HepG2 (cell line): Measurements from ENCODE around the gene PMEL. TPM values are rescaled to one million over a fixed set of nuclear protein-coding genes. Genes with fewer than 3 reads are reported as not detected.

Source experiments
- GPBP1L1 ChIP-seq: sonication (generic); formaldehyde crosslinking; IDR thresholded peaks from 2 replicates; pipeline ENCODE4 v1.5.0; 2020; ENCODE audit warnings: mild to moderate bottlenecking, missing genetic modification reagents
- JUND ChIP-seq: sonication (generic); formaldehyde crosslinking; IDR thresholded peaks from 2 replicates; pipeline ENCODE4 v1.8.0; 2022; ENCODE audit warnings: mild to moderate bottlenecking, missing genetic modification reagents
- KDM2A ChIP-seq: sonication (generic); formaldehyde crosslinking; IDR thresholded peaks from 2 replicates; pipeline ENCODE4 v1.4.0; 2020; ENCODE audit warnings: low read depth, missing genetic modification reagents, borderline replicate concordance
- POLR2G ChIP-seq: fragments of 200-400 bp; formaldehyde crosslinking; IDR thresholded peaks from 2 replicates; pipeline ENCODE4 v1.6.1; 2018; ENCODE audit warnings: mild to moderate bottlenecking, low read depth, low read length, moderate library complexity
- RFX1 ChIP-seq: fragments of 450-650 bp; IDR thresholded peaks from 2 replicates; pipeline ENCODE4 v1.6.1; 2017
- SNRNP70 ChIP-seq: fragments of 200-400 bp; formaldehyde crosslinking; IDR thresholded peaks from 2 replicates; pipeline ENCODE4 v1.6.1; 2017; ENCODE audit warnings: mild to moderate bottlenecking, low read depth, low read length, moderate library complexity
- U2AF2 ChIP-seq: fragments of 200-400 bp; formaldehyde crosslinking; IDR thresholded peaks from 2 replicates; pipeline ENCODE4 v1.6.1; 2017; ENCODE audit warnings: low read depth, mild to moderate bottlenecking, low read length
- ZNF30 ChIP-seq: sonication (generic); formaldehyde crosslinking; IDR thresholded peaks from 2 replicates; pipeline ENCODE4 v1.5.0; 2020; ENCODE audit warnings: mild to moderate bottlenecking, missing genetic modification reagents
- ZNF354B ChIP-seq: sonication (generic); formaldehyde crosslinking; IDR thresholded peaks from 2 replicates; pipeline ENCODE4 v1.8.0; 2022; ENCODE audit warnings: mild to moderate bottlenecking, missing genetic modification reagents
- ZNF382 ChIP-seq: sonication (generic); formaldehyde crosslinking; IDR thresholded peaks from 2 replicates; pipeline ENCODE4 v1.5.0; 2020; ENCODE audit warnings: missing genetic modification reagents, mild to moderate bottlenecking, borderline replicate concordance
- ZNF446 ChIP-seq: sonication (generic); formaldehyde crosslinking; IDR thresholded peaks from 2 replicates; pipeline ENCODE4 v1.5.0; 2020; ENCODE audit warnings: mild to moderate bottlenecking, missing genetic modification reagents
- ZNF496 ChIP-seq: sonication (generic); formaldehyde crosslinking; IDR thresholded peaks from 2 replicates; pipeline ENCODE4 v1.8.1; 2023; ENCODE audit warnings: mild to moderate bottlenecking, moderate library complexity, missing genetic modification reagents; ENCODE audit not compliant: insufficient replicate concordance
- ZNF543 ChIP-seq: sonication (generic); formaldehyde crosslinking; IDR thresholded peaks from 2 replicates; pipeline ENCODE4 v1.4.0; 2020; ENCODE audit warnings: mild to moderate bottlenecking, missing genetic modification reagents
- ZNF550 ChIP-seq: sonication (generic); formaldehyde crosslinking; IDR thresholded peaks from 2 replicates; pipeline ENCODE4 v1.4.0; 2020; ENCODE audit warnings: mild to moderate bottlenecking, missing genetic modification reagents, borderline replicate concordance
- ZNF558 ChIP-seq: sonication (generic); formaldehyde crosslinking; IDR thresholded peaks from 2 replicates; pipeline ENCODE4 v1.9.0; 2022; ENCODE audit warnings: mild to moderate bottlenecking, missing genetic modification reagents, borderline replicate concordance
- ZNF609 ChIP-seq: sonication (generic); formaldehyde crosslinking; IDR thresholded peaks from 2 replicates; pipeline ENCODE4 v1.4.0; 2020; ENCODE audit warnings: mild to moderate bottlenecking, missing genetic modification reagents, borderline replicate concordance
- ZNF879 ChIP-seq: sonication (generic); formaldehyde crosslinking; IDR thresholded peaks from 2 replicates; pipeline ENCODE4 v1.8.1; 2023; ENCODE audit warnings: missing genetic modification reagents
- ZSCAN9 ChIP-seq: IDR thresholded peaks from 2 replicates; pipeline ENCODE4 v1.6.1; 2016; ENCODE audit warnings: borderline replicate concordance
- polyA plus RNA-seq, 8 experiments: library from polyadenylated mRNA; depleted of rRNA in 3 of 8; stranded (reverse) in 7 of 8; unstranded in 1 of 8; fragments of >200 nt; fragmentation: Illumina TruSeq in 4 of 8; extraction: Trizol in 4 of 8; gene quantifications; 2 replicates each; pipeline versions ENCODE4 v1.2.1 to v1.2.3, GENCODE V29; 2011 to 2016; ENCODE audit warnings: low read depth in 4 of 8, missing spikeins in 1 of 8, mixed read lengths in 1 of 8; ENCODE audit not compliant: insufficient read depth in 1 of 8
- total RNA-seq, 5 experiments: library from RNA; depleted of rRNA; stranded (reverse); fragments of >200 nt; fragmentation: Illumina TruSeq; extraction: Trizol; gene quantifications; 2 replicates each; pipeline ENCODE4 v1.2.3, GENCODE V29; 2016; ENCODE audit warnings: low read depth in 1 of 5
- TF ChIP-seq, protein P1 (sequence below): sonication (generic); formaldehyde crosslinking; IDR thresholded peaks from 2 replicates; pipeline ENCODE4 v1.5.1; 2020; ENCODE audit warnings: missing genetic modification reagents, mild to moderate bottlenecking, borderline replicate concordance
- TF ChIP-seq, protein P2 (sequence below): IDR thresholded peaks from 2 replicates; pipeline ENCODE4 v1.6.1; 2016; ENCODE audit warnings: low read depth, control low read depth

Gene PMEL
- total and polyA plus RNA-seq, 2 of the 13 experiments (the other 11 are each of a cell fraction or from before 2014, with no cell fraction given), result 0.49 to 3.3 TPM

- no peak for TF ChIP-seq U2AF2
- no peak for TF ChIP-seq GPBP1L1 (CRISPR knock-in tag)
- peak; percentile 81 for TF ChIP-seq POLR2G
- no peak; the same call in 1 of the 2 replicates for TF ChIP-seq ZNF543 (CRISPR knock-in tag)
- no peak for TF ChIP-seq ZNF446 (CRISPR knock-in tag)
- no peak for TF ChIP-seq KDM2A (CRISPR knock-in tag)
- TF ChIP-seq JUND (CRISPR knock-in tag), result no peak
- no peak for TF ChIP-seq RFX1
- peak; percentile 49; the same call in 1 of the 2 replicates for TF ChIP-seq ZSCAN9 (CRISPR knock-in tag)
- no peak for TF ChIP-seq ZNF550
- TF ChIP-seq, protein P1, sequence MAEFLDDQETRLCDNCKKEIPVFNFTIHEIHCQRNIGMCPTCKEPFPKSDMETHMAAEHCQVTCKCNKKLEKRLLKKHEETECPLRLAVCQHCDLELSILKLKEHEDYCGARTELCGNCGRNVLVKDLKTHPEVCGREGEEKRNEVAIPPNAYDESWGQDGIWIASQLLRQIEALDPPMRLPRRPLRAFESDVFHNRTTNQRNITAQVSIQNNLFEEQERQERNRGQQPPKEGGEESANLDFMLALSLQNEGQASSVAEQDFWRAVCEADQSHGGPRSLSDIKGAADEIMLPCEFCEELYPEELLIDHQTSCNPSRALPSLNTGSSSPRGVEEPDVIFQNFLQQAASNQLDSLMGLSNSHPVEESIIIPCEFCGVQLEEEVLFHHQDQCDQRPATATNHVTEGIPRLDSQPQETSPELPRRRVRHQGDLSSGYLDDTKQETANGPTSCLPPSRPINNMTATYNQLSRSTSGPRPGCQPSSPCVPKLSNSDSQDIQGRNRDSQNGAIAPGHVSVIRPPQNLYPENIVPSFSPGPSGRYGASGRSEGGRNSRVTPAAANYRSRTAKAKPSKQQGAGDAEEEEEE (CRISPR knock-in tag), result no peak
- no peak for TF ChIP-seq ZNF609 (CRISPR knock-in tag)
- no peak for TF ChIP-seq ZNF496 (CRISPR knock-in tag)
- TF ChIP-seq ZNF354B, result no peak
- TF ChIP-seq SNRNP70, result no peak
- TF ChIP-seq ZNF382 (CRISPR knock-in tag), result no peak
- TF ChIP-seq ZNF30 (CRISPR knock-in tag), result no peak
- TF ChIP-seq ZNF558 (CRISPR knock-in tag), result peak; percentile 69; the same call in 1 of the 2 replicates
- 0 out of 2 replicates have a peak, but pooled peaks have one; percentile 30 for TF ChIP-seq ZNF879 (CRISPR knock-in tag)
- TF ChIP-seq, protein P2, sequence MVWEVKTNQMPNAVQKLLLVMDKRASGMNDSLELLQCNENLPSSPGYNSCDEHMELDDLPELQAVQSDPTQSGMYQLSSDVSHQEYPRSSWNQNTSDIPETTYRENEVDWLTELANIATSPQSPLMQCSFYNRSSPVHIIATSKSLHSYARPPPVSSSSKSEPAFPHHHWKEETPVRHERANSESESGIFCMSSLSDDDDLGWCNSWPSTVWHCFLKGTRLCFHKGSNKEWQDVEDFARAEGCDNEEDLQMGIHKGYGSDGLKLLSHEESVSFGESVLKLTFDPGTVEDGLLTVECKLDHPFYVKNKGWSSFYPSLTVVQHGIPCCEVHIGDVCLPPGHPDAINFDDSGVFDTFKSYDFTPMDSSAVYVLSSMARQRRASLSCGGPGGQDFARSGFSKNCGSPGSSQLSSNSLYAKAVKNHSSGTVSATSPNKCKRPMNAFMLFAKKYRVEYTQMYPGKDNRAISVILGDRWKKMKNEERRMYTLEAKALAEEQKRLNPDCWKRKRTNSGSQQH, result no peak
Measured at GRCh38 chr12:55927588-55928502, 38.0 kb downstream of the PMEL start, which contains the start of gene PYM1 (continued).
